GM10248 (cell line): Measurements from ENCODE around the gene FAM83F.

Experiments
- CTCF ChIA-PET: fragments of 300-600 bp; sonication (Branson Sonifier 250); formaldehyde crosslinking; extraction: SDS; loops from one replicate; lab custom pipeline; 2021; ENCODE audit warnings: antibody characterized with exemption; lab: Yijun Ruan, JAX
- POLR2A ChIA-PET: fragments of 350-650 bp; sonication (Branson Sonifier 250); formaldehyde crosslinking; extraction: SDS; loops from one replicate; lab custom pipeline; 2020; ENCODE audit warnings: antibody characterized with exemption; lab: Yijun Ruan, JAX
- DNase-seq: peaks from one replicate; pipeline ENCODE4 v3.0.0; 2012; ENCODE audit errors: extremely low spot score
- TF ChIP-seq, protein P1 (sequence below): IDR thresholded peaks from 2 replicates; pipeline ENCODE4 v1.5.1; 2012; ENCODE audit warnings: mild to moderate bottlenecking, low read depth; ENCODE audit errors: extremely low read depth, missing control alignments, control extremely low read depth

FAM83F gene

DNA sequence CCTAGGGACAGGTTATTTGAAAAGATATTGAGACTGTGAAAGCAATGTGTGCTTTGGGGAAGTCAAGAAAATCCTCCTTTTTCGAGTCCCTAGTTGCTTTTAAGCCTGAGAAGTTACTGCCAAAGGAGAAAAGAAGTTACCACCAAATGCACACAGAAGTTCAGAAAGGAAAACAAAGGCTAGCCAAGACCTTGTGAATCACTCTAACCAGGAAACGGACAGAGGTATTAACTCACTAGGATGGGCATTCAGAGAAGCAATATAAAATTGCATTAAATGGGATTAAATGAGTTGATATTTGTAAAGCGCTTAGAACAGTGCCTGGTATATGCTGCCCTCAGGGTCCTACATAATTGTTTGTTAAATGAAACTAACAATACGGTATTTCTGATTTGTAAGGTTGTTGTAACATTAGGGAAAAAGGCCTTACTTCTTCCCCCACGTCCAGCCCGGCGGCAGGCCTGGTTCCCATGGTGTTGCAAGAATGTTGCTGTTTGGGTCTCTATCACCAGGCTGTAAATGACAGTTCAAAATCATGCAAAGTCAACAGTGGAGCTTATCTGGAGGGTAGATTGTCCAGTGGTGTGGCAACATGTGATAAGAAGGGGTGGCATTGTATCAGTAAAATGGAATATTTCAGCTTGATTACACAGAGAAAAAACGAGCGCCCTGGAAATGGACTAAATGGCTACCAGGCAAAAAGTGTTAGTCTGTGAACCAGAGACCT lies 27.5 kb upstream of the FAM83F start:
- no peak for DNase-seq
- ChIA-PET CTCF (interaction anchor here (1.6 to 2.9 kb wide), 3 partner anchors 11 to 58 kb away, joined by 3 to 10 read pairs (median 7); no protein-coding TSS in a partner anchor), POLR2A (no interaction called here)
- TF ChIP-seq, protein P1, sequence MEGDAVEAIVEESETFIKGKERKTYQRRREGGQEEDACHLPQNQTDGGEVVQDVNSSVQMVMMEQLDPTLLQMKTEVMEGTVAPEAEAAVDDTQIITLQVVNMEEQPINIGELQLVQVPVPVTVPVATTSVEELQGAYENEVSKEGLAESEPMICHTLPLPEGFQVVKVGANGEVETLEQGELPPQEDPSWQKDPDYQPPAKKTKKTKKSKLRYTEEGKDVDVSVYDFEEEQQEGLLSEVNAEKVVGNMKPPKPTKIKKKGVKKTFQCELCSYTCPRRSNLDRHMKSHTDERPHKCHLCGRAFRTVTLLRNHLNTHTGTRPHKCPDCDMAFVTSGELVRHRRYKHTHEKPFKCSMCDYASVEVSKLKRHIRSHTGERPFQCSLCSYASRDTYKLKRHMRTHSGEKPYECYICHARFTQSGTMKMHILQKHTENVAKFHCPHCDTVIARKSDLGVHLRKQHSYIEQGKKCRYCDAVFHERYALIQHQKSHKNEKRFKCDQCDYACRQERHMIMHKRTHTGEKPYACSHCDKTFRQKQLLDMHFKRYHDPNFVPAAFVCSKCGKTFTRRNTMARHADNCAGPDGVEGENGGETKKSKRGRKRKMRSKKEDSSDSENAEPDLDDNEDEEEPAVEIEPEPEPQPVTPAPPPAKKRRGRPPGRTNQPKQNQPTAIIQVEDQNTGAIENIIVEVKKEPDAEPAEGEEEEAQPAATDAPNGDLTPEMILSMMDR: no peak

DNA sequence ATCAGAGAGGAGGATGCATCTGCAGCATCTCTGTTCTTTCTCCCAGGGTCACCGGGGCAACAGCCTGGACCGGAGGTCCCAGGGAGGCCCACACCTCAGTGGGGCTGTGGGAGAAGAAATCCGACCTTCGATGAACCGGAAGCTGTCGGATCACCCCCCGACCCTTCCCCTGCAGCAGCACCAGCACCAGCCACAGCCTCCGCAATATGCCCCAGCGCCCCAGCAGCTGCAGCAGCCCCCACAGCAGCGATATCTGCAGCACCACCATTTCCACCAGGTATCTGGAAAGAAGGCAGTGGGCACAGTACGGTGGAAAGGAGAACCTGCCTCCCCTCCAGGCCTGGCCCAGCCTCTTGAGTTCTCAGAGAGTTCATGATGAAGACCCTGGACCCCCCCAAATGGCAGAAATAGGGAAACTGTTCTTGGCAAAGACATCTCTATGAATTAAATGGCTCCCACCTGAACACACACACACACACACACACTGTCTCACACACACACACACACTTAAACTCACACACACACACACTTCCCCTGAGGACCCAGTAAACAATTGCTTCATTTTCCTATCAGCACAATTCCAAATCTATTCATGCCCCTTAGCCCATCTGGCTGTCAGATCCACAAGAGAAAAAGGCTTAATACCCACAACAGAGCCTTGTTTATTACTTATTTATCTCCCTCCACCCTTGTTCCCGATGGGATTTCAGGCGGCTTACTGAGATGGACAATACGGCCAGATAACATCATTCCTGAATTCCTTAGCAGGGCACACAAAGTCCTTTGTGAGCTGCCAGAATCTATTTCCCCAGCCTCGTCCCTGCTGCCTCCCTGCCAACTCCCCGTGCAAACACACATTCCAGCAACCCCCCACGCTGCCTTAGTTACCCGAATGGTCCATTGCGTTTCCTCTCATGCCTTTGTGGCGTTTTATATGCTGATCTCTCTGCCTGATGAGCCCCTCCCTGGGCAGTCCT lies 26.5 kb upstream of the FAM83F start:
- POLR2A ChIA-PET: no interaction called here
- TF ChIP-seq, protein P1: no peak
- CTCF ChIA-PET: interaction anchor here (2.9 kb wide), 1 partner anchor 12 kb away, joined by 10 read pairs; no protein-coding TSS in a partner anchor
- DNase-seq: no peak

DNA sequence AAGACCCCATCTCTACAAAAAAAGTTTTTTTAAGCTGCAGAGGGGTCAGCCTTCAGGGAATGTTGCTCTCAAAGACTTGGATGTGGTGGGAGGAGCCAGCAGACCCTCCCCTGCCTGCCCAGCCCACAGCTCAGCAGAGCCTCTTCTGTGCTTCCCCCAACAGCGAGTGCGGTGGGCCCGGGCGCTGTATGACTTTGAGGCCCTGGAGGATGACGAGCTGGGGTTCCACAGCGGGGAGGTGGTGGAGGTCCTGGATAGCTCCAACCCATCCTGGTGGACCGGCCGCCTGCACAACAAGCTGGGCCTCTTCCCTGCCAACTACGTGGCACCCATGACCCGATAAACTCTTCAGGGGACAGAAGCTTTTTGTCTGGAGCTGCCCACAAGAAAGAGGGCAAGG lies 24.0 kb upstream of the FAM83F start:
- no peak for DNase-seq
- TF ChIP-seq, protein P1: no peak
- POLR2A ChIA-PET: no interaction called here
- CTCF ChIA-PET: interaction anchor here (1.0 to 1.1 kb wide), 2 partner anchors 11 to 24 kb away, joined by 3 read pairs; partner anchors contain the start of gene FAM83F

DNA sequence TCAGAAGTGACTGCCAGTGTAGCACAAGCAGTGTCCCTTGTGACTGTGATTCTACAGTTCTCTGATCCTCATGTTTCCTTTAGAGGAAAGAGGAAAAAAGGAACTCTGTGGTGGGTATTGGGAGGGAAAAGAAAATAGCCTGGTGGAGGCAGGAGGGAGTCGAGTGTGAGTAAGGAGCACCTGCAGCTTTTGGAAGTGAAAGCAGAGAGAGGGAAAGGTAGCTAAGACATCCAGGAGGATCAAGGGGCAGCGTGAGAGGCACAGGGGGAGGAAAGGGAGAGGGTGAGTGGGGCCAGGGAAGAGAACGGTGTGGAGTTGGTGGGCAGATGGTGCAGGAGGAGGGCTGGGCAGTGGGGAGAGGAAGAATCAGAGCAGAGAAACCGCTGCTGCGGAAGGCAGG lies 22.1 kb upstream of the FAM83F start:
- TF ChIP-seq, protein P1: no peak
- CTCF ChIA-PET: interaction anchor here (1.6 kb wide), 1 partner anchor 52 kb away, joined by 7 read pairs; no protein-coding TSS in a partner anchor
- no peak for DNase-seq
- POLR2A ChIA-PET: no interaction called here

DNA sequence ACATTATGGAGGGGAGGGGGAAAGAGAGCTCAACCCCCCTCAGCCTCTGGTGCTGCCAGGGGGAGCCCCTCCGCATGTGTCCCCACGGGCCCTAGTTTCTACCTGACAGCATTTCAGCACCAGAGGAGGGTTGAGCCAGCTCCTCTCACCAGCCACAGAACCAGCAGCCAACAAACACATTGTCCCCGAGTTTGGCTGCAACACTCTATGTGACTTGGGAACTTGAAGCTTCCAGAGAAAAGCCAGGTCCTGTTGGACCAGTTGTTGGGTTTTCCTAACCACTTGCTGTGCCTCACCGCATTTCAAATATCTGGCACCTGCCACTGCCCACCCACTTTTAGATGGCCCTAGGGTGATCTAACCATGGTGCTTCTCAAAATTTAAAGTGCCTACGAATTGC lies 21.1 kb upstream of the FAM83F start:
- TF ChIP-seq, protein P1: no peak
- DNase-seq: no peak
- CTCF ChIA-PET: no interaction called here
- POLR2A ChIA-PET: no interaction called here

DNA sequence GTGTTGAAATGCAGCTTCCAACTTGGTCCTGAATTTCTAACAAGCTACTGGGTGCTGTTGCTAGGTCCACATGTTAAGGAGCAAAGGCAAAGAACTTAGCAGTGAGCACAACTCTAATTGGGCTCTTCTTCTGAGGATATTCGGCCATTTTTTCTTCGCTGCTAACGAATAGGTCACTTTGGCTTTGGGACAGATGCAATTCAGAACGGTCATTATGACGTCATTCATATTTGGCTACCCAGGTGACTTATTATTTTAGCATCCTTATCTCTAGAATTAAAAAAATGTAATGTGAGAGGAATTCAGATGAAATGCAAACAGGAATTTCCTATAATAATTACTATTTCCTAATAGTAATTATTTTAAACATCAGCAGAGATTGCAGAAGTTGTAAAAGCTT lies 20.7 kb upstream of the FAM83F start:
- CTCF ChIA-PET: no interaction called here
- POLR2A ChIA-PET: no interaction called here
- TF ChIP-seq, protein P1: no peak
- no peak for DNase-seq
